B cell (primary cell): ENCODE data around the gene ROR2.

Experiments
- CTCF ChIP-seq: fragments of 200-600 bp; IDR thresholded peaks from one replicate; pipeline ENCODE4 v1.8.0; 2022; ENCODE audit warnings: antibody characterized with exemption, mild to moderate bottlenecking
- EZH2 ChIP-seq: IDR thresholded peaks from 2 replicates; pipeline ENCODE4 v1.6.1; 2012; ENCODE audit warnings: borderline replicate concordance, low read depth, mild to moderate bottlenecking, moderate library complexity, low read length; ENCODE audit not compliant: insufficient read depth, poor library complexity, severe bottlenecking

- TF ChIP-seq CTCF (no peak), EZH2 (no peak)
These were observed 168.9 kb downstream of the ROR2 start for GRCh38 chr9:91781116-91781515.
